Measurements from ENCODE around the gene RAB40C. TPM values are rescaled to one million over a fixed set of nuclear protein-coding genes. Genes with fewer than 3 reads are reported as not detected.

Gene RAB40C
- total and polyA plus RNA-seq, 2 experiments from 2014 or later = 9.5 to 18.8 TPM

DNA sequence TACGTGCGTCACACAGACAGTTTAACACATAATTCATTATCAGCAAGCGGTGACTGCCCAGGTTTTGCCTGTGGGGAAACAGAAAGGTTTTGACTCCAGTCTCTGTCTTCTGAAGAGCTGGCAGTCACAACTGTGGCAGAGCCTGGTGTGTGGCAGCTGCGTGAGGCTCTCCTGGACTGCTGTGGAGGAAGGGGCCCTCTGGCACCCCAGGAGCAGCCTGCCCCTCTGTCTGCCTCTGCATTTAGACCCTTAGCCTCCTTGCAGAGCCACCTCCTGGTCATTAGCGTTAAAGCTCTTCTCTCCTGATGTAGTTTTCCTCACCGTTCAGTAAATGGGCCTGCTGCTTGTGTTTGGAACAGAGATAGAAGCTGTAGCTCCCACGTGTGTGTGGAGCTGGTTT, 10.9 kb downstream of the RAB40C start:
- H3K4me2 ChIP-seq (ENCODE audit: unreplicated experiment) = no peak overlapping the region
- H3K9ac ChIP-seq = no peak overlapping the region
- H4K20me1 ChIP-seq (ENCODE audit: insufficient read depth) = no peaks in the 10 kb centered on the region
- no peak overlapping the region for H3K4me3 ChIP-seq
- H3K4me1 ChIP-seq (ENCODE audit: insufficient read depth) = no peaks in the 10 kb centered on the region
- TF ChIP-seq EZH2 (IDR thresholded peaks at IDR 0.05; ENCODE audit: insufficient read depth, poor library complexity, severe bottlenecking) (no peak), EZH2phosphoT487 (IDR thresholded peaks at IDR 0.05; ENCODE audit: insufficient read depth, low read depth) (no peak)
- no peaks in the 10 kb centered on the region for H3F3A ChIP-seq (ENCODE audit: insufficient read depth)
- H3K9me3 ChIP-seq (ENCODE audit: low read depth) = no peaks in the 10 kb centered on the region
- no peaks in the 10 kb centered on the region for H3K9me2 ChIP-seq (ENCODE audit: insufficient read depth)
- DNase-seq = no peak
- no peak overlapping the region for H3K27ac ChIP-seq
- 70 to 73% methylated on average over 7 of the region's 7 CpGs for WGBS, 2 experiments (ENCODE audit: low coverage in 1 of 2, low lambda C conversion rate in 2 of 2, missing lambda C conversion rate in 2 of 2)
- H3K79me2 ChIP-seq (ENCODE audit: insufficient read depth) = peaks cover 70% of the 10 kb centered on the region
- no peak overlapping the region for H2AFZ ChIP-seq
- no peaks in the 10 kb centered on the region for H3K27me3 ChIP-seq (replicated peaks; ENCODE audit: insufficient read depth)
- in situ Hi-C loops (cut with MboI) = no loop called here
- H3K36me3 ChIP-seq (ENCODE audit: low read depth) = no peaks in the 10 kb centered on the region

DNA sequence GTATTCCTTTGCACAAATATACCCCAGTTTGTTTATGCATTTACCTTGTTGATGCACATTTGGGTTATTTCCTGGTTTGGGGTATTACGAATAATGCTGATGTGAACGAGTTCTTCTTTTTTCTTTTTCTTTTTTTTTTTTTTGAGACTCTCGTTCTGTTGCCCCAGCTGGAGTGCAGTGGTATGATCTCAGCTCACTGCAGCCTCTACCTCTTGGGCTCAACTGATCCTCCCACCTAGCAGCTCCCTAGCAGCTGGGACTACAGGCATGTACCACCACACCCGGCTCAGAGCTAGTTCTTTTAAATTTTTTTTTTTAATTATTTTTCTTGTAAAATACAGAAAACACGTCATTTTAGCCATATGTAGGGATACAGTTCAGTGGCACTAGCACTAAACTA, 14.1 kb downstream of the RAB40C start:
- Histone ChIP-seq H3K27me3 (replicated peaks; ENCODE audit: insufficient read depth) (no peaks in the 10 kb centered on the region), H3F3A (ENCODE audit: insufficient read depth) (no peaks in the 10 kb centered on the region), H3K9me2 (ENCODE audit: insufficient read depth) (no peaks in the 10 kb centered on the region), H2AFZ (no peak overlapping the region), H3K4me3 (no peak overlapping the region), H3K4me2 (ENCODE audit: unreplicated experiment) (no peak overlapping the region), H4K20me1 (ENCODE audit: insufficient read depth) (no peaks in the 10 kb centered on the region), H3K9me3 (ENCODE audit: low read depth) (no peaks in the 10 kb centered on the region), H3K36me3 (ENCODE audit: low read depth) (no peaks in the 10 kb centered on the region), H3K27ac (no peak overlapping the region), H3K9ac (no peak overlapping the region), H3K4me1 (ENCODE audit: insufficient read depth) (no peaks in the 10 kb centered on the region), H3K79me2 (ENCODE audit: insufficient read depth) (peaks cover 68% of the 10 kb centered on the region)
- DNase-seq = no peak
- TF ChIP-seq EZH2phosphoT487 (IDR thresholded peaks at IDR 0.05; ENCODE audit: insufficient read depth, low read depth) (no peak), EZH2 (IDR thresholded peaks at IDR 0.05; ENCODE audit: insufficient read depth, poor library complexity, severe bottlenecking) (no peak)
- WGBS, 2 experiments (ENCODE audit: low coverage in 1 of 2, low lambda C conversion rate in 2 of 2, missing lambda C conversion rate in 2 of 2) = 76 to 78% methylated on average over 5 of the region's 5 CpGs
- in situ Hi-C loops (cut with MboI) = no loop called here

DNA sequence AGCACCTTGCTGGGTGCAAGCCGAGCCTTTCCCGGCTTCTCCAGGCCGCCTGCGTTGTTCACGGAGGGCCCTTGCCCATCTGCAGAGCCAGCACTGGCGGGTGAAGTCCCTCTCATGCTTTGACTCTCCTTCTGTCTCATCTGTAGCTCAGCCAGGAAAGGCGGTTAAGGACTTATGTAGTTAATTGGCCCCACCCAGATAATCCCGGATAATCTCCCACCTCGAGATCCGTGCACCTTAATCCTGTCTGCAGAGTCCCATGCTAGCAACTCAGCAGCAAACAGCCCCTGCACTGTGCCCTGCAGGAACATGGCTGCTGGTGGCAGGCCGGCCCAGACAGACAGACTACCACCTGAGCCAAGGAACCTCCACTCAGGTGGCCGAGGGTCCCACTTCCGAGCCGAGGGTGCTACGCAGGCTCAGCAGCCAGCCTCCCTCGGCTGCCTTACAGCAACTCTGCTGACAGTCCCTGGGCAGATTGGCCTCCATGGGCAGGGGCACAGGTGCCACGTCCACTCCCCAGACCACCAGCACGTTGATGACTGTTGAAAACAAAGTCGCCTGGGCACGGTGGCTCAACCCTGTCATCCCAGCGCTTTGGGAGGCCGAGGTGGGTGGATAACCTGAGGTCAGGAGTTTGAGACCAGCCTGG, 16.9 kb downstream of the RAB40C start:
- Histone ChIP-seq H3F3A (ENCODE audit: insufficient read depth) (no peaks in the 10 kb centered on the region), H2AFZ (no peak overlapping the region), H3K4me3 (no peak overlapping the region), H3K4me1 (ENCODE audit: insufficient read depth) (no peaks in the 10 kb centered on the region), H3K27ac (no peak overlapping the region), H3K4me2 (ENCODE audit: unreplicated experiment) (no peak overlapping the region), H3K9ac (no peak overlapping the region), H3K36me3 (ENCODE audit: low read depth) (no peaks in the 10 kb centered on the region), H3K9me3 (ENCODE audit: low read depth) (no peaks in the 10 kb centered on the region), H3K79me2 (ENCODE audit: insufficient read depth) (peaks cover 60% of the 10 kb centered on the region), H3K9me2 (ENCODE audit: insufficient read depth) (no peaks in the 10 kb centered on the region), H3K27me3 (replicated peaks; ENCODE audit: insufficient read depth) (no peaks in the 10 kb centered on the region), H4K20me1 (ENCODE audit: insufficient read depth) (no peaks in the 10 kb centered on the region)
- WGBS, 2 experiments (ENCODE audit: low coverage in 1 of 2, low lambda C conversion rate in 2 of 2, missing lambda C conversion rate in 2 of 2) = 93 to 94% methylated on average over 22 of the region's 22 CpGs
- in situ Hi-C loops (cut with MboI) = no loop called here
- DNase-seq = no peak
- no peak for TF ChIP-seq EZH2 (IDR thresholded peaks at IDR 0.05; ENCODE audit: insufficient read depth, poor library complexity, severe bottlenecking)
- no peak for TF ChIP-seq EZH2phosphoT487 (IDR thresholded peaks at IDR 0.05; ENCODE audit: insufficient read depth, low read depth)

- Histone ChIP-seq H4K20me1 (ENCODE audit: insufficient read depth) (no peaks in the 10 kb centered on the region), H3F3A (ENCODE audit: insufficient read depth) (no peaks in the 10 kb centered on the region), H3K27ac (no peak overlapping the region), H2AFZ (no peak overlapping the region), H3K36me3 (ENCODE audit: low read depth) (no peaks in the 10 kb centered on the region), H3K9ac (no peak overlapping the region), H3K4me1 (ENCODE audit: insufficient read depth) (no peaks in the 10 kb centered on the region), H3K9me2 (ENCODE audit: insufficient read depth) (no peaks in the 10 kb centered on the region), H3K9me3 (ENCODE audit: low read depth) (no peaks in the 10 kb centered on the region), H3K4me3 (no peak overlapping the region), H3K27me3 (replicated peaks; ENCODE audit: insufficient read depth) (no peaks in the 10 kb centered on the region), H3K79me2 (ENCODE audit: insufficient read depth) (peaks cover 48% of the 10 kb centered on the region), H3K4me2 (ENCODE audit: unreplicated experiment) (no peak overlapping the region)
- WGBS, 2 experiments (ENCODE audit: low coverage in 1 of 2, low lambda C conversion rate in 2 of 2, missing lambda C conversion rate in 2 of 2) = 78 to 80% methylated on average over 10 of the region's 10 CpGs
- no peak for DNase-seq
- TF ChIP-seq EZH2phosphoT487 (IDR thresholded peaks at IDR 0.05; ENCODE audit: insufficient read depth, low read depth) (no peak), EZH2 (IDR thresholded peaks at IDR 0.05; ENCODE audit: insufficient read depth, poor library complexity, severe bottlenecking) (no peak)
- in situ Hi-C loops (cut with MboI) = no loop called here
These were observed 18.2 kb downstream of the RAB40C start for GRCh38 chr16:608019-608418.
